Liver (tissue), 3 donors: ENCODE results near the gene SCN10A.

ENCODE experiments used
- ATF3 ChIP-seq: IDR thresholded peaks from 2 replicates; pipeline ENCODE4 v1.6.1; 2016; ENCODE audit warnings: antibody characterized with exemption
- EGR1 ChIP-seq, 2 donors: IDR thresholded peaks; 2 replicates each; pipeline ENCODE4 v1.6.1; 2016 to 2018; ENCODE audit warnings: antibody characterized with exemption in 2 of 2, low read depth in 2 of 2
- JUND ChIP-seq, 2 donors: IDR thresholded peaks; 2 replicates each; pipeline ENCODE4 v1.6.1; 2016; ENCODE audit warnings: antibody characterized with exemption in 2 of 2
- NR2F2 ChIP-seq: IDR thresholded peaks from 2 replicates; pipeline ENCODE4 v1.6.1; 2016; ENCODE audit warnings: antibody characterized with exemption
- REST ChIP-seq: IDR thresholded peaks from 2 replicates; pipeline ENCODE4 v1.6.1; 2016; ENCODE audit warnings: antibody characterized with exemption, mild to moderate bottlenecking
- YY1 ChIP-seq: IDR thresholded peaks from 2 replicates; pipeline ENCODE4 v1.6.1; 2016; ENCODE audit warnings: antibody characterized with exemption, mild to moderate bottlenecking
- TF ChIP-seq, protein P1 (sequence below): fragments of 150-350 bp; IDR thresholded peaks from 2 replicates; pipeline ENCODE4 v1.5.1; 2017; ENCODE audit warnings: improper control_type of control experiment, low read depth, low read length; ENCODE audit not compliant: missing input control
- donor health status: healthy.
- donor health status: healthy.

DNA sequence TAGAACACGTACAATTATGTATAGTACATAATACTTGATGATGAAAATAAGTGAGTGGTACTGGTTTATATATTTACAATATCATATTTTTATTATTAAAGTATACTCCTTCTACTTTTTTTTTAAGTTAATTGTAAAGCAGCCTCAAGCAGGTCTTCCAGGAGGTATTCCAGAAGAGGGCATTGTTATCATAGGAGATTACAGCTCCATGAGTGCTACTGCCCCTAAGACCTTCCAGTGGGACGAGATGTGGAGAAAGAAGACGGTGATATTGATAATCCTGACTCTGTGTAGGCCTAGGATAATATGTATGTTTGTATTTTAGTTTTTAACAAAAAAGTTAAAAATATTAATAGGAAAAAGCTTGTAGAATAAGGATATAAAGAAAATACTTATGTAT lies 126.2 kb downstream of the SCN10A start:
- TF ChIP-seq, protein P1, sequence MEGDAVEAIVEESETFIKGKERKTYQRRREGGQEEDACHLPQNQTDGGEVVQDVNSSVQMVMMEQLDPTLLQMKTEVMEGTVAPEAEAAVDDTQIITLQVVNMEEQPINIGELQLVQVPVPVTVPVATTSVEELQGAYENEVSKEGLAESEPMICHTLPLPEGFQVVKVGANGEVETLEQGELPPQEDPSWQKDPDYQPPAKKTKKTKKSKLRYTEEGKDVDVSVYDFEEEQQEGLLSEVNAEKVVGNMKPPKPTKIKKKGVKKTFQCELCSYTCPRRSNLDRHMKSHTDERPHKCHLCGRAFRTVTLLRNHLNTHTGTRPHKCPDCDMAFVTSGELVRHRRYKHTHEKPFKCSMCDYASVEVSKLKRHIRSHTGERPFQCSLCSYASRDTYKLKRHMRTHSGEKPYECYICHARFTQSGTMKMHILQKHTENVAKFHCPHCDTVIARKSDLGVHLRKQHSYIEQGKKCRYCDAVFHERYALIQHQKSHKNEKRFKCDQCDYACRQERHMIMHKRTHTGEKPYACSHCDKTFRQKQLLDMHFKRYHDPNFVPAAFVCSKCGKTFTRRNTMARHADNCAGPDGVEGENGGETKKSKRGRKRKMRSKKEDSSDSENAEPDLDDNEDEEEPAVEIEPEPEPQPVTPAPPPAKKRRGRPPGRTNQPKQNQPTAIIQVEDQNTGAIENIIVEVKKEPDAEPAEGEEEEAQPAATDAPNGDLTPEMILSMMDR: no peak
- TF ChIP-seq YY1: no peak
- no peak for TF ChIP-seq ATF3
- no peak for TF ChIP-seq REST
- TF ChIP-seq EGR1 (IDR thresholded peaks at IDR 0.05; ENCODE audit: low read depth in 2 of 2): no peak
- TF ChIP-seq NR2F2: no peak
- no peak for TF ChIP-seq JUND (IDR thresholded peaks at IDR 0.05)
